GM12873 (cell line): ENCODE measurements around the gene AMOT.

Experiments used
- CTCF ChIP-seq: IDR thresholded peaks from 2 replicates; pipeline ENCODE4 v1.5.1; 2012; ENCODE audit warnings: low read depth, mild to moderate bottlenecking, moderate library complexity, low read length, control low read depth; ENCODE audit not compliant: insufficient read depth; ENCODE audit errors: missing control alignments

AMOT gene

GRCh38 chrX:112868586-112868985 is 28.0 kb upstream of the AMOT start:
- no peak for TF ChIP-seq CTCF

- TF ChIP-seq CTCF, result peak; percentile 30
Observed at GRCh38 chrX:112867570-112867969, 26.9 kb upstream of the AMOT start.

GRCh38 chrX:112866175-112866574 is 25.5 kb upstream of the AMOT start:
- no peak for TF ChIP-seq CTCF

- TF ChIP-seq CTCF, result no peak
Observed at GRCh38 chrX:112865464-112866025, 24.9 kb upstream of the AMOT start.

GRCh38 chrX:112863850-112864249 is 23.2 kb upstream of the AMOT start:
- TF ChIP-seq CTCF, result no peak

GRCh38 chrX:112857478-112857878 is 16.8 kb upstream of the AMOT start:
- no peak for TF ChIP-seq CTCF

- no peak for TF ChIP-seq CTCF
Observed at GRCh38 chrX:112852851-112853250, 12.2 kb upstream of the AMOT start.
